HFF-Myc (cell line): Measurements from ENCODE around the gene ZNF324.

Experiments used
- DNase-seq: peaks from one replicate; pipeline ENCODE4 v3.0.0-alpha.2; 2011; ENCODE audit warnings: low read depth; ENCODE audit errors: extremely low read depth
- H3K4me3 ChIP-seq: replicated peaks from 2 replicates; pipeline ENCODE4 v1.5.1; 2011; ENCODE audit warnings: low read depth, mild to moderate bottlenecking, control low read depth, low read length
- CTCF ChIP-seq: IDR thresholded peaks from 2 replicates; pipeline ENCODE4 v1.5.1; 2012; ENCODE audit warnings: mild to moderate bottlenecking, low read depth, low read length, control low read depth; ENCODE audit errors: missing control alignments

The ZNF324 gene

GRCh38 chr19:58509731-58510083, 42.8 kb downstream of the ZNF324 start:
- TF ChIP-seq CTCF: no peak
- H3K4me3 ChIP-seq: no peak overlapping the region

GRCh38 chr19:58510084-58510862, 43.4 kb downstream of the ZNF324 start:
- no peak for TF ChIP-seq CTCF
- H3K4me3 ChIP-seq: no peak overlapping the region
- DNase-seq: no peak

More at GRCh38 chr19:58509731-58510083, 42.8 kb downstream of the ZNF324 start:
- no peak for DNase-seq

- H3K4me3 ChIP-seq: no peak within 1 kb of the TSS
- no peak for TF ChIP-seq CTCF
- no peak for DNase-seq
Observed at GRCh38 chr19:58511353-58512208, 44.7 kb downstream of the ZNF324 start, which contains the start of gene SLC27A5. TSS of gene SLC27A5 (minus strand) at chr19:58511992. CDS start at chr19:58511955, 37 bp downstream.

- DNase-seq: no peak
- H3K4me3 ChIP-seq: no peak overlapping the region
- no peak for TF ChIP-seq CTCF
Observed at GRCh38 chr19:58513213-58513693, 46.4 kb downstream of the ZNF324 start.

GRCh38 chr19:58513694-58514563, 47.0 kb downstream of the ZNF324 start:
- peak; percentile 25 for DNase-seq

More at GRCh38 chr19:58513694-58514563, 47.0 kb downstream of the ZNF324 start:
- peak overlapping the region; percentile 31 for H3K4me3 ChIP-seq
- peak; percentile 64 for TF ChIP-seq CTCF
